ENCODE results near the gene INS.

The INS gene

GRCh38 chr11:2164861-2165555 lies 4.0 kb upstream of the INS start:
- no peak for DNase-seq

- no peak for DNase-seq
Measured at GRCh38 chr11:2164081-2164480, 3.1 kb upstream of the INS start.

GRCh38 chr11:2163428-2163978 lies 2.5 kb upstream of the INS start:
- no peak for DNase-seq

GRCh38 chr11:2159536-2160413 lies 1.2 kb downstream of the INS start:
- DNase-seq = no peak

GRCh38 chr11:2158966-2159365 lies 2.0 kb downstream of the INS start:
- no peak for DNase-seq

GRCh38 chr11:2158296-2158737 lies 2.7 kb downstream of the INS start:
- DNase-seq = no peak

GRCh38 chr11:2157294-2158040 lies 3.5 kb downstream of the INS start:
- DNase-seq = no peak

- no peak for DNase-seq
Measured at GRCh38 chr11:2156416-2157182, 4.4 kb downstream of the INS start.

GRCh38 chr11:2155511-2155910 lies 5.5 kb downstream of the INS start:
- DNase-seq = no peak

- DNase-seq = no peak
Measured at GRCh38 chr11:2154889-2155288, 6.1 kb downstream of the INS start.

- DNase-seq = no peak
Measured at GRCh38 chr11:2154195-2154585, 6.8 kb downstream of the INS start.

GRCh38 chr11:2153581-2154194 lies 7.3 kb downstream of the INS start:
- no peak for DNase-seq

- DNase-seq = peak; percentile 57
Measured at GRCh38 chr11:2151500-2152257, 9.3 kb downstream of the INS start.

GRCh38 chr11:2149864-2150847 lies 10.9 kb downstream of the INS start:
- no peak for DNase-seq

GRCh38 chr11:2149460-2149859 lies 11.5 kb downstream of the INS start:
- DNase-seq = no peak

- no peak for DNase-seq
Measured at GRCh38 chr11:2148595-2148994, 12.4 kb downstream of the INS start.

- no peak for DNase-seq
Measured at GRCh38 chr11:2147391-2147790, 13.6 kb downstream of the INS start.

GRCh38 chr11:2146051-2146450 lies 15.0 kb downstream of the INS start:
- DNase-seq = no peak

GRCh38 chr11:2144544-2145248 lies 16.3 kb downstream of the INS start:
- DNase-seq = no peak
